C1 segment of cervical spinal cord (tissue), 14 donors: ENCODE results near the gene SNAP29.
"Not testable (repeated sequence)": the region's sequence is repeated elsewhere in the genome, so short reads cannot be mapped to it uniquely, and the experiment has no call there.

Experiments used
- DNase-seq, 14 donors: peaks; one replicate each; lab custom pipeline; 2025; lab: John Stamatoyannopoulos, UW

Gene SNAP29

DNA sequence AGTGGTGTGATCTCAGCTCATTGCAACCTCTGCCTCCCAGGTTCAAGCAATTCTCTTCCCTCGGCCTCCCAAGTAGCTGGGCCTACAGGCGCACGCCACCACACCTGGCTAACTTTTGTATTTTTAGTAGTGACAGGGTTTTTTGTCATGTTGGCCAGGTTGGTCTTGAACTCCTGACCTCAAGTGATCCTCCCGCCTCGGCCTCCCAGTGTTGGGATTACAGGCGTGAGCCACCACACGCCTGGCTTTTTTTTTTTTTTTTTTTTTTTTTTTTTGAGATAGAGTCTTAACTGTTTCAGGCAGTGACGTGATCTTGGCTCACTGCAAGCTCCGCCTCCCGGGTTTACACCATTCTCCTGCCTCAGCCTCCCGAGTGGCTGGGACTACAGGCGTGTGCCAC is 71.6 kb downstream of the SNAP29 start:
- DNase-seq, result not testable (repeated sequence)

- DNase-seq, result no peak
Observed at GRCh38 chr22:20931126-20931654, 72.4 kb downstream of the SNAP29 start.

DNA sequence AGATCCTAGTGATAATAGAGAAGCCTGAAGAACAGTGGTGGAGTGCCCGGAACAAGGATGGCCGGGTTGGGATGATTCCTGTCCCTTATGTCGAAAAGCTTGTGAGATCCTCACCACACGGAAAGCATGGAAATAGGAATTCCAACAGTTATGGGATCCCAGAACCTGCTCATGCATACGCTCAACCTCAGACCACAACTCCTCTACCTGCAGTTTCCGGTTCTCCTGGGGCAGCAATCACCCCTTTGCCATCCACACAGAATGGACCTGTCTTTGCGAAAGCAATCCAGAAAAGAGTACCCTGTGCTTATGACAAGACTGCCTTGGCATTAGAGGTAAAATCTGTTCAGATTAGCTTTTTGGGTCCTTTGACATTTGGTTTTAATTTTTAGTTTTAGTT is 75.1 kb downstream of the SNAP29 start:
- no peak for DNase-seq

- DNase-seq, result not testable (repeated sequence)
Observed at GRCh38 chr22:20935049-20935448, 76.2 kb downstream of the SNAP29 start.

DNA sequence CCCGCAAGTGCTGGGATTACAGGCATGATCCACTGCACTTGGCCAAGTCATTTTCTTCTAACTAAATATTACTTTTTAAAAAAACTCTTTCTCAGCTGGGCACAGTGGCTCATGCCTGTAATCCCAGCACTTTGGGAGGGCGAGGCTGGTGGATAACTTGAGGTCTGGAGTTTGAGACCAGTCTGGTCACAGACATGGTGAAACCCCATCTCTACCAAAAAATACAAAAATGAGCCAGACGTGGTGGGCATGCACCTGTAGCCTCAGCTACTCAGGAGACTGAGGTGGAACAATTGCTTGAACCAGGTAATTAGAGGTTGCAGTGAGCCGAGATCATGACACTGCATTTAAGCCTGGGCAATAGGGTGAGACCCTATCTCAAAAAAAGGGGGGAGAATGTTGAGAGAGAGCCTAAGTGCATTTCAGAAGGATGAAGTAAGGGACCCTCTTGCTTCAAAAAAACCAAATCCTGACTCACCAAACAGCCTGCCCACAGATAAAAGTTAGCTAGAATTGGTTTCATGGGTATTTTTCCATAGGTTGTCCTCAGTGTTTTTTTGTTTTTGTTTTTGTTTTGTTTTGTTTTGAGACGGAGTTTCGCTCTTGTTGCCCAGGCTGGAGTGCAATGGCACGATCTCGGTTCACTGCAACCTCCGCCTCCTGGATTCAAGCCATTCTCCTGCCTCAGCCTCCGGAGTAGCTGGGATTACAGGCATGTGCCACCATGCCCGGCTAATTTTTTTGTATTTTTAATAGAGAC is 77.2 kb downstream of the SNAP29 start:
- not testable (repeated sequence) for DNase-seq

GRCh38 chr22:20937031-20937793 is 78.4 kb downstream of the SNAP29 start:
- DNase-seq, result peak in 1 of 14 donors; percentile 43

DNA sequence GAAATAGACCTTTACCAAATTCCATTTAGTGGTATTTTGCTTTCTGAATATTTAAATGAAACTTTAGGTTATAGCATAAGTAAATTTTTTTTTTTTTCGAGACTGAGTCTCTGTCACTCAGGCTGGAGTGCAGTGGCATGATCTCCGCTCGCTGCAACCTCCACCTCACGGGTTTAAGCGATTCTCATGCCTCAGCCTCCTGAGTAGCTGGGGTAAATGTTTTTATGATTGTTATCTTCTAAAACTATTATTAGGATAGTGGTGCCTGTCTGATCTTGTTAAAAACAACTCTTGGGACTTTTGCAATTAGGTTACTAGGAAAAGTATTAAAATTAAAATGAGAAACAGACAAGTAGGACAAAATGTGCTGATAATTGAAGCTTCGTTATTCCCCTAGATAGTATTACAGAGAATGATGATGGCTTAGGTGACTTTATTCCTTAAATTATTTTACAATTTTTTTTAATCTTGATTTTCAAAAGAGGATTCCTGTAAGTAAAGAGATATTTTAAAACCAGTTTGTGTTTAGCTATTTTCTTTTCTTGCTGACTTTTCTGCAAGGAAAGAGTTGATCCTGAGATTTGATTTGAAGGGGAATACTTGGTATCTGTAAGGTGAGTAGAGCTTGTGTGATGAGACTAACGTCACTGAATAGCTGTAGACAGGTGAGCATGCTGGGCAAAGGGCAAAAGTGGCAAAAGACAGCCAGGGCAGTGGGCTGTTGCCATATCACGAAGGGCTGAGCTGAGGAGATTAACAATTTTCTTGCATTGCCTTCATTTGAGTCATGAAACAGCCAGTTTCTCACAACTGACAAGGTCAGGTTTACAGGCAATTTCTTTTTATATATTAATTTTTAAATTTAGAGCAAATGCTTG is 79.2 kb downstream of the SNAP29 start:
- no peak for DNase-seq

- DNase-seq, result not testable (repeated sequence)
Observed at GRCh38 chr22:20939457-20940185, 80.8 kb downstream of the SNAP29 start.

DNA sequence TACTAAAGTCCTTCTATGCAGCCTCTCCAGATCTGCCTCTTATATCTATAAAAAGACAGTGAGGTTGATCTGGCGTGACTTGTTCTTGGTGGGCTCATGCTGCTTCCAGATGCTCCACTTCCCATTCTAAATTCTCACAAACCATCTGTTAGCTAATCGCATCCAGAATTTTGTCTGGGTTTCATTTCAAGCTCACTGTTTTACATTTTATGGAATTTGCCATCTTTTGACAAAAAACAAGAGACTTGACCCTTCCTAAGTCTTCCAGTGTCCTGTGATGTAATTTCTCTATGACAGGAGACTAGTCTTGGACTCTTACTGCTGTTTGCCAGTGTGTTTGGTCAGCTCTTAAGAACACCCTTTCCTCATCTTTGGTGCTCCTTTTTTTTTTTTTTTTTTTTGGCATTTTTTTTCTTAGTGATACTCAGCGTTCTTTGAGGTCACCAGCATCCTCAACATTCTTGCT is 81.4 kb downstream of the SNAP29 start:
- peak in 1 of 14 donors; percentile 79 for DNase-seq
